Right atrium auricular region (tissue), 2 donors: ENCODE data around the gene CXCR1. TPM values are rescaled to one million over a fixed set of nuclear protein-coding genes. Genes with fewer than 3 reads are reported as not detected.
"Not testable (repeated sequence)": the region's sequence is repeated elsewhere in the genome, so short reads cannot be mapped to it uniquely, and the experiment has no call there.

Experiments
- DNase-seq: peaks from one replicate; pipeline ENCODE4 v3.0.0-alpha.2; 2019; ENCODE audit warnings: low spot score
- H3K27ac ChIP-seq, 2 donors: fragments of 200-600 bp; sonication (generic); 1 replicate in 1 of 2; 2 replicates in 1 of 2; pipeline ENCODE4 v1.5.1; 2016 to 2019
- H3K27me3 ChIP-seq, 2 donors: fragments of 200-600 bp; sonication (generic); one replicate each; pipeline versions ENCODE4 v1.5.1 to v1.6.0; 2017 to 2019
- H3K36me3 ChIP-seq: fragments of 200-600 bp; sonication (generic); one replicate; pipeline ENCODE4 v1.5.1; 2016
- H3K4me1 ChIP-seq, 2 donors: fragments of 200-600 bp; sonication (generic); one replicate each; pipeline versions ENCODE4 v1.5.1 to v1.6.0; 2017 to 2019
- H3K4me3 ChIP-seq, 2 donors: fragments of 200-600 bp; sonication (generic); 1 replicate in 1 of 2; 2 replicates in 1 of 2; pipeline ENCODE4 v1.5.1; 2017 to 2019; ENCODE audit warnings: mild to moderate bottlenecking in 1 of 2, moderate library complexity in 1 of 2
- H3K9me3 ChIP-seq, 2 donors: fragments of 200-600 bp; sonication (generic); one replicate each; pipeline ENCODE4 v1.5.1; 2019
- total RNA-seq, 2 donors: library from RNA; depleted of rRNA; stranded (reverse); fragments of >200 nt; gene quantifications; one replicate each; pipeline ENCODE4 v1.1.0, GENCODE V29; 2016
- TF ChIP-seq, protein P1 (sequence below), 2 donors: fragments of 200-600 bp; sonication (generic); IDR thresholded peaks; one replicate each; pipeline ENCODE4 v1.5.1; 2019; ENCODE audit warnings: antibody characterized with exemption in 2 of 2

The CXCR1 gene
- total RNA-seq, 2 donors from 2014 or later, result 0.51 to 0.78 TPM

DNA sequence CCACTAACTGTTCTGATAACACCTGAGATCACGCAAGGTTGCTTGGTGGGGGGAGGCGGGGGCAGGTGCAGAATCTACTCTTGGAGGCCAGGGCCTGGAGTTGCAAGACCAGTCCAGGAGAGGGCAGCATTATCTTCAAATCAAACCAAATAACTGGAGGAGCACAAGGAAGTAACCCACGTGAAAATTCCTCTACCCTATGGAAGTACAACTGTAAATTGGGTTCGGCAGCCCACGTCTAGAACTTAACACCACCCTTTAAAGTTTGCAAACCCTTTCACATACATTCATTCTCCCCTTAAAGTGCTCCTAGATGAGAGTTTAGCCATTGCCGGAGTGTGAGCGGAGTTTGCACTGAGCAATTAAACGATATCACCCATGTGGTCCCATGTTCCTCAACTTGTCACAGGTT, 19.6 kb upstream of the CXCR1 start:
- H3K27ac ChIP-seq, result no peak overlapping the region
- no peaks in the 10 kb centered on the region for H3K36me3 ChIP-seq
- no peaks in the 10 kb centered on the region for H3K4me1 ChIP-seq
- H3K27me3 ChIP-seq, result no peaks in the 10 kb centered on the region
- no peaks in the 10 kb centered on the region for H3K9me3 ChIP-seq
- TF ChIP-seq, protein P1, sequence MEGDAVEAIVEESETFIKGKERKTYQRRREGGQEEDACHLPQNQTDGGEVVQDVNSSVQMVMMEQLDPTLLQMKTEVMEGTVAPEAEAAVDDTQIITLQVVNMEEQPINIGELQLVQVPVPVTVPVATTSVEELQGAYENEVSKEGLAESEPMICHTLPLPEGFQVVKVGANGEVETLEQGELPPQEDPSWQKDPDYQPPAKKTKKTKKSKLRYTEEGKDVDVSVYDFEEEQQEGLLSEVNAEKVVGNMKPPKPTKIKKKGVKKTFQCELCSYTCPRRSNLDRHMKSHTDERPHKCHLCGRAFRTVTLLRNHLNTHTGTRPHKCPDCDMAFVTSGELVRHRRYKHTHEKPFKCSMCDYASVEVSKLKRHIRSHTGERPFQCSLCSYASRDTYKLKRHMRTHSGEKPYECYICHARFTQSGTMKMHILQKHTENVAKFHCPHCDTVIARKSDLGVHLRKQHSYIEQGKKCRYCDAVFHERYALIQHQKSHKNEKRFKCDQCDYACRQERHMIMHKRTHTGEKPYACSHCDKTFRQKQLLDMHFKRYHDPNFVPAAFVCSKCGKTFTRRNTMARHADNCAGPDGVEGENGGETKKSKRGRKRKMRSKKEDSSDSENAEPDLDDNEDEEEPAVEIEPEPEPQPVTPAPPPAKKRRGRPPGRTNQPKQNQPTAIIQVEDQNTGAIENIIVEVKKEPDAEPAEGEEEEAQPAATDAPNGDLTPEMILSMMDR (IDR thresholded peaks at IDR 0.05), result peak; percentile 74 to 91
- no peak overlapping the region for H3K4me3 ChIP-seq
- peak; percentile 70 for DNase-seq

DNA sequence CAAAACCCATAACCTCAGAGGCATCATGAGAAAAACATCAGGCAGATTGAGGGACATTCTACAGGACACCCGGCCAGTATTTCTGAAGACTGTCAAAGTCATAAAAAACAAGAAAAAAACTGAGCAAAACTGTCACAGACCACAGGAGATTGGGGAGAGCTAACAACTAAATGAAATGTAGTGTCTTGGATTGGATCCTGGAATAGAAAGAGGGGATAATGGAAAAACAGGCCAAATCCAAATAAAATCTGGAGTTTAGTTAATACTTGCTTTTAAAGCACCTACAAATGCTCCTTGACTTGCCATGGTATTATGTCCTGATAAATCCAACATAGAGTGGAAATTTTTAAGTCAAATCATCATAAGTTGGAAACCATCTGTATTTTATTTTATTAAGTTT, 17.6 kb upstream of the CXCR1 start:
- H3K4me1 ChIP-seq, result no peaks in the 10 kb centered on the region
- no peaks in the 10 kb centered on the region for H3K27me3 ChIP-seq
- H3K36me3 ChIP-seq, result no peaks in the 10 kb centered on the region
- no peak overlapping the region for H3K27ac ChIP-seq
- DNase-seq, result no peak
- no peaks in the 10 kb centered on the region for H3K9me3 ChIP-seq
- no peak overlapping the region for H3K4me3 ChIP-seq
- TF ChIP-seq, protein P1 (IDR thresholded peaks at IDR 0.05), result no peak

DNA sequence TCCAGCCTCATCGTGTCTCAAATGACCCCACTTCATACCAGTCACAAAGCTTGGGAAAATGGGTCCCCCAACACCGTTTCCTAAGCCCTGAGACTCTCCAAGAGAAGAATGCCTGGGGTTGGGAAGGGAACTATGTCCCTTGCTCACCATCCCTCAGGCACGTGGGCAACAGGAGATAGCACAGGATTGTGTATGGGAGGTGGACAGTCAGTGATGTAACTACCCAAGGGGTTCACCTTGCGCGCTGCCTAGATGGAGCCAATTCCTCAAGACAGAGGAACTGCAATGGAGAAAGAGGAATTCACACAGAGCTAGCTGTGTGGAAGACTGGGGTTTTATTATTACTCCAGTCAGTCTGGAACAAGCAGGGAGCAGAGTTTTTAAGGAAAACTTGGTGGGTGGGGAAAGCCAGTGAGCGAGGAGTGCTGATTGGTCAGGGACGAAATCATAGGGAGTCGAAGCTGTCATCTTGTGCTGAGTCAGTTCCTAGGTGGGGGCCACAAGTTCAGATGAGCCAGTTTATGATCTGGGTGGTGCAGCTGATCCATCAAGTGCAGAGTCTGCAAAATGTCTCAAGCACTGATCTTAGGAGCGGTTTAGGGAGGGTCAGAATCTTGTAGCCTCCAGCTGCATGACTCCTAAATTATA, 13.8 kb upstream of the CXCR1 start:
- H3K27me3 ChIP-seq, result no peaks in the 10 kb centered on the region
- TF ChIP-seq, protein P1 (IDR thresholded peaks at IDR 0.05), result no peak
- no peaks in the 10 kb centered on the region for H3K36me3 ChIP-seq

GRCh38 chr2:218179782-218180181, 13.0 kb upstream of the CXCR1 start:
- H3K36me3 ChIP-seq, result no peaks in the 10 kb centered on the region
- no peak overlapping the region for H3K27ac ChIP-seq
- DNase-seq, result no peak
- no peaks in the 10 kb centered on the region for H3K9me3 ChIP-seq
- no peaks in the 10 kb centered on the region for H3K4me1 ChIP-seq
- H3K4me3 ChIP-seq, result no peak overlapping the region
- TF ChIP-seq, protein P1 (IDR thresholded peaks at IDR 0.05), result no peak
- no peaks in the 10 kb centered on the region for H3K27me3 ChIP-seq

More for the DNA sequence above, 13.8 kb upstream of the CXCR1 start:
- H3K4me3 ChIP-seq, result no peak overlapping the region
- no peaks in the 10 kb centered on the region for H3K4me1 ChIP-seq
- no peaks in the 10 kb centered on the region for H3K9me3 ChIP-seq
- no peak overlapping the region for H3K27ac ChIP-seq
- DNase-seq, result no peak

DNA sequence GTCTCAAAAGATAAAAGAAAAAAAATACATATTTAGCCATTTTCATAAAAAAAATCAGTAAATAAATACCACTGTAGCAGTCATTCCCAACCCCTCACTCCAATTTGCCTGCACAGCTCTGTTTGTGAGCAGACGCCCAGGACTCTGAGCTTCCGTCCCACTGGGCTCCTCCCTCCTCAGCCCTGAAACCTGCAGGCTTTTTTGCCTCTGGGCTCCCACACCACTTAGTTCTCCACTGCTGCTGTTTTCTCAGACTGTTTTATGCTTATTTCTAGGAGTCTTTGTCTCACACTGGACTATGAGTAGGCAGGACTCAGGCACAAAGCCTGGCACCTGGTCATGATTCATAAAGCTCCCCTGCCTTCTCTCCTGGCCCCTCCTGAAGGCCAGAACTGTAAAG, 6.1 kb upstream of the CXCR1 start:
- no peak overlapping the region for H3K27ac ChIP-seq
- TF ChIP-seq, protein P1 (IDR thresholded peaks at IDR 0.05), result no peak
- H3K36me3 ChIP-seq, result no peaks in the 10 kb centered on the region
- H3K4me1 ChIP-seq, result no peaks in the 10 kb centered on the region
- no peaks in the 10 kb centered on the region for H3K27me3 ChIP-seq
- no peak for DNase-seq
- H3K9me3 ChIP-seq, result no peaks in the 10 kb centered on the region
- H3K4me3 ChIP-seq, result no peak overlapping the region

DNA sequence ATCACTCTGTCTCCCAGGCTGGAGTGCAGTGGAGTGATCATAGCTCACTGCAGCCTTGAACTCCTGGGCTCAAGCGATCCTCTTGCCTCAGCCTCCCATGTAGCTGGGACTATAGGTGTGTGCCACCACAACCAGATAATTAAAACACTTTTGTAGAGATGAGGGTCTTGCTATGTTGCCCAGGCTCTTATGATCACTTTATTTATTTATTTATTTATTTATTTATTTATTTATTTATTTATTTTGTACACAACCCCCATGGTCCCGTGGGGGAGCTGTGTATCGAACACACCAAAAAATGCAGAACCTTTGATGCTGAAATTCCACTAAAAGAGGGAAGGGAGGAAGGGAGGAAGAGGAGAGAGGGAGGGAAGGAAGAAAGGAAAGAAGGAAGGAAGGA, 5.0 kb upstream of the CXCR1 start:
- not testable (repeated sequence) for H3K27me3 ChIP-seq, DNase-seq, H3K9me3 ChIP-seq, H3K27ac ChIP-seq, H3K4me1 ChIP-seq, H3K4me3 ChIP-seq, H3K36me3 ChIP-seq
